ENCODE measurements around the gene LEF1.

Gene LEF1

DNA sequence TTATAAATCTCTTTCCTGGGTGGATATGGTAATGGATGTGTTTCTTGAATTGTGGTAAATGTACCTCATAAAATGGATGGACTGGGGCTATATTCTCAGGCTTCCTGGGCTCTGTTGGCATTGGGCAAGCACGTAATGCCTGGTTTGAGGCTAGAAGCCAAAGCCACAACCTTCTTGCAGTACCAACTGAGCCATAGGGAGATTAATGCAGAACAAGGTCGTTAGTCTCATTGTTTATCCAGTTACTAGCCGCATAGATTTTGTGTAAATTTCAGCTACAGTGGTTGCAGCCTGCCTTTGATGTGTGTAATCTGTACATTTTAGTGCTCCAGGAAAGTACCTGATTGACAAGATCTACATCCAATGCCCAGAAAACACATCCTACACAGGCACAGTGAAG lies 7.2 kb upstream of the LEF1 start:
- no peak for DNase-seq (ENCODE audit: low read depth in 2 of 3, low spot score in 2 of 3)

DNA sequence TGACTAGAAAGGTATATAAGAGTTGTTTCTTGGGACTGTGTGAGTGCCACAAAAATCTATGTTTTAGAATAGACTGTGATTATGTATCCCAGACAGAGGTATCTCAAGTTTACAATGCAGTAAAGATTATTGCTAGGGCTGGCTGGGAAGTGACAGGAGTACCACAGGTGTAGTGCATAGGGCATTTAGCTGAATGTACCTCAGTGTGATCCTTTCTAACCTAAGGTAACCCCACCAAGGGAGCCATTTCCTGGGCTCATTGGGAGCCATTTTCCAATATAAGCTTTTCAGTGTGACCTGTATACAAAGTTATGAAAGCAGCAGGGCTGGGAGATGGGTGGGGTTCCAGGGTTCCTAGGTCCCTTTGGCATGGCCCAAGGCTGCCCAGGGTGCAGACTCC lies 6.1 kb upstream of the LEF1 start:
- no peak for DNase-seq (ENCODE audit: low read depth in 2 of 3, low spot score in 2 of 3)

DNA sequence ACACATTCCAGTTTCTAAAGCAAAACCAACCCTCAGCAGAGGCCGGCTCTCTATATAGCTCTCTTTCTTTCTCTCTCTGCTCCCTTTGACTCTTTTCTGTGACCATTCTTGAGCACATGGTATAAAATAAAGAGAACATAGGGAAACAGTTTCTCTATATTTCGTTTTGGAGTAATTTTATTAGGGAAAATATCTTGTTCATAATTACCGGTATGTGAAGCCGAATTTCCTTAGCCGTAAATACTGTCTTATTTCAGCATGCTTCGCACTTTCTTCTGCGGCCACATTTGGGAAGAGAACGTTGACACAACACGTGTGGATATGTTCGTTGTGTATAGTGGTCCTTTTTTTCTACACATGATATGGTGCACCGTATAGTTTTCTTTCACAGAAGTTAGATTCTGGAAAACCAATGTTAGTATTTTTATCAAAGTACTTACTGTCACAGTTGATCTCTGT lies 4.9 kb upstream of the LEF1 start:
- no peak for DNase-seq (ENCODE audit: low read depth in 2 of 3, low spot score in 2 of 3)

DNA sequence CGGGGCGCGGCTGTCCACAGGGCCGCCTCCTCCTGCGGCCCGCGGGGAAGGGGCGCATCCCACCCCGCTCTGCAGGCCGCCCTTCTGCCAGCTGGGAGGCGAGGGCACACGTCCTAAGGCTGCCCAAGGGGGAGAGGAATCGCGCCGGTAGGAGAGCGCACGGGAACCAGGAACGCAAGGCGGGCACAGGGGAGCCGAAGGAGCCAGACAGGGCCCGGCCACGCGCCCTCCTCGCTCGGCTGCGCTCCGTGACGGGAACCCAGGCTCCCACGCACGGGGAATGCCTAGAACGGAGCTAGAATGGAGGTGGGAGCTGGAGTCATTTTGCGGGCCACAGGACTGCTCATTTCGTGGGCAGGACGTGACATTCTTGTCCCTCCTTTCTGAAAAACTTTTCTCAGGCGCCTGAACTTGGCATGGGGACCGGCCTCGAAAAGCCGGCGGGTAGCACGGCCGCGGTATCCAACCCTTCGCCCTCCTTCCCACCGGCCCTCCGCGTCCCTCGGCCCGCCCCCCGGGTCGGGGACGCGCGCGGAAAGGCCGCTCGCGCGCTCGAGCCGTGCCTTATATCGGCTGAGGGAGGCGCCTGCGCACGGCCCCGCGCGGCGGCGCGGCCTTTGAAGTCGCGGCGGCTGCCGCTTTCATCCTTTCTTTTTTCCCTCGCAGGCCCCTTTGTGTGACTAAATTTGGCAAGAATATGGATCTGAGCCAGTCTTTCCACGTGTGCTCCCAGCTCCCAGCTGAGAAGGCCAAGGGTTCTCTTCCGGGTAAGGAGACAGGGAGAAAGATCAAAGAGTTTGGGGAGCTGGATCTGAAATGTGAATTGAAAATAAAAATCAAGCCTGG lies 4.2 kb upstream of the LEF1 start:
- peak; percentile 30 to 47 (median 40) for DNase-seq (ENCODE audit: low read depth in 2 of 3, low spot score in 2 of 3)

DNA sequence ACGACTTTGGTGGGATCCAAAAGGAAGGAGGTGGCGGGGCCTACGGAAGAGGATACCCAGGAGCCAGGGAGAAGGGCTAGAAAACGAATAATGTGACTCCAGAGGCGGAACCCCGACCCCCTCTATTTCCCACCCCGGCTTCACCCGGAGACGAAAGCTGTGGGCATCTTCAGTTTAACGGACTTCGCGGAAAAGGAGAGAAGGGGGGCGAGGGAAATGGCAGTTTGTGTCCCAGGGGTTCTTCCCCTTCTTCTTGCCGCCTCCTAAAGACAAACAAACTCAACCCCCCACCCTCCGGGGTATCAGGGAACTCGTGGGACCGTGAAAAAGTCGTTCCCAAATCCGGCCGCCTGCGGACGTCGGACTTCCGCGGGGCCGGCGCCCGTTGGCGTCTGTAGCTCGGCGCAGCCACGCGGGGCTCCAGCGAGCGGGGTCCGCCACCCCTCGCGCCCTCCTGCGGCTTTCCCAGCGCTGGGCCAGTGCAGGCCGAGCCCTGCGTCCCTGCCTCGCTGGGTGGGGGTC lies 3.6 kb upstream of the LEF1 start:
- DNase-seq (ENCODE audit: low read depth in 2 of 3, low spot score in 2 of 3) = no peak

DNA sequence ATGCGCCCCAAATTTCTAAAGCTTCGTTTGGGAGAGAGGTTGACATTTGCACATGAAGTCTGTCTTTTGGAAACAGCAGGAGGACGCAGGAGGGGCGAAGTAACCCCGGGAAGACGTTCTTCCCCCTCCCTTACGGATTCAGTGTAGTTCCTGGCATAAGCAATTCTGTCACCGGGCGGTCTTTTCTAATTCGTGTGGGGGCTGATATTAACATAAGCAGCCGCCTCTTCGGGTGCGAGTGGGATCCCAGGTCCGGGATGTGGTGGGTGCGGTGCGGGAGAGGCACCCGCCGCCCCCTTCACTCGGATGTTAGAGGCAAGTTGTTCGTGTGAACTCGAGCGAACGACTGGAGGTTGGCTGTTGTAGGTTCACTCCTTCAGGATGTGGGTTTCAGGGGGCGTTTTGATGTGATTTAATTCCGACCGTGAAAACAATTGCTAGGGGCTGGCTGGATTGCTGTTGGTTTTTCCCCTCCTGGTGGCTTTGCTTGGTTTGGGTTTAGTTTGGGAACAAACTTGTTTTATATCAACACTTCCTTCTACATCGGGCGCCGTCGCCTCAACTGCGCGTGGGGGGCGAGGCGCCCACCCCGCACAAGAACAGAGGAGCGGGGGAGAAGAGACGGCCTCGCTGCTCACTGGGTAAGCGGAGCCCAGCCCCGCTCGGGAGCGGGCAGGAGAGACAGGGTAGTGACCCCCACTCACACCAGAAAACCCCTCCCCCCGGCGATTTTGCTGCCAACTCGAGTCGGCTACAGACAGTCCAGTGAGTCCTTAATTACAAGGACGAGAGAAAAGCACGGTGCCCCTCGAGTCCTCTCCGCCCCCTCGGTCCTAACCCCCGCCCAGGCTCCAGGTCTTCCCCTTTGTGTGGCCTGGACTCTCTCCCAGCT lies 2.9 kb upstream of the LEF1 start:
- peak in 1 of 3 experiments; percentile 38 for DNase-seq (ENCODE audit: low read depth in 2 of 3, low spot score in 2 of 3)

DNA sequence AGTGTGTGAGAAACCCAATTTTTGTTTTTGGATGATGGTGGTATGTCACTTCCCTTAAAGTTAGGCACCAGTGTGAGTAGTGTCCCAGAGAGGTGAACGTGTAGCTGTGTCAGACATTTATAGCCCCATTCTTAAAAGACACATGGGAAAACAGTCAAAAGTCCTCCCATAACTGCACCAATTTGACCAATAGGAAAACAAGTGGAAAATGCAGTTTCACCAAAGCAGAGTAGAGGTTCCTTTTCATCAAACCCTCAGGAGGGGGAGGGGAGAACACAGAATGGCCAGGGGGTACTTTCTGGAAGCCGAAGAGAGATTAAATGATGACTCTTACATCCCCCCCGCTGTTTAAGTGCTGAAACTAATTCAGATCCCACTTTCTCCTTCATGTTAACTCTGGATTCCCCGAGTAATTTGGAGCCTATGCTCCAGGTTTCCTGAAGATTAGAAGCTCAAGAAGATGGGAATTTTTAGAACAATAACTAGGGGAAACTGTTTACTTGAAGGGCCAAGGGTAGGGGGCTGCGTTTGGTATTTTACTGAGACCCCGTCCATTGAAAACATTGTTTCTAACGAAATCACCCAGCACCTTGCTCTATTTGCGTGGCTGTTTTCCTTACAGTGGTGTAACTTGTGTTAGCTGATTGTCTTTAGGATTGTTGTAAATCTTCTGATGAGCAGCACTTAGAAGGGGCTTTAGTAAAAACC lies 2.1 kb upstream of the LEF1 start:
- no peak for DNase-seq (ENCODE audit: low read depth in 2 of 3, low spot score in 2 of 3)

DNA sequence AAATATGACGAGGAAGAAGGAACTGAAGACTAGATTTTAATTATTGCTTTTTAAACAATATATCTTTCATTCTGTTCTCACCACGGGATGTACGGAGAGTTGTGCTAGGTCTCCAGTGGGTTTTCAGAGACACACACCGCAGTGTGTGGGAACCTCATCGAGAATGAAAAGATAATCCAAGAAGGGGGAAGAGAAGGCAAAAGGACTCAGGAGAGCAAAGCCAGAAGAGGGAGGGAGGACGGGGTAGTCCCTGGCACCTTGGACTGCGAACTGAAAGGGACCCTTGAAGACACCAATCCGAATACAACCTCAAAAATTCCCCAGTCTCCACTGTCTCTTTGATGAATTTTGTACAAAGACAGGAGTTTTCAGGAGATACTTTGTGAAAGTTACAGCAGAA lies 932 bp upstream of the LEF1 start:
- no peak for DNase-seq (ENCODE audit: low read depth in 2 of 3, low spot score in 2 of 3)

DNA sequence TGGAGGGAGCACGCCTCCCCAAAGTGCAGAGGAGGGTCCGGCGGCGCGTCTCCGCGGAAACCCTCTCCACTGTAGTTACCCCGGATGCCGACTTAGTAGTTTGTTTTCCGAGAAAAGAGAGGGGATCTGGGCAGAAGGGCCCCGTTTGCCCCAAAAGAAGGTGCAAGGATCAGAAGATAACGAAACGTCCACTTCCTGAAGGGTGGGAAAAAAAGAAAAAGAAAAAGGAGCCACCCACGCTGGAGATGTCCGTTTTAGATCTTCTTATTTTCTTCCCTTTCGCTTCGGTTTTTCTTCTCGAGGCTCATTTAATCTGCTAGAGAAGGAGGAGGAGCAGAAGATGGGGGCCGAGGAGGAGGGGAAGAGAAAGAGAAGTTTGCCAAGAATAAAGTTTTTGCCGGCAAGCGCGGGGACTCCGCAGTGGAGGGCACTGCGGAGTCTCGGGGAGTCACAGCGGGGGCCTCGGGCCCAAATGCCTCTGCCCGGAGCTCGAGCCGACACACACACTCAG lies 517 bp downstream of the LEF1 start:
- no peak for DNase-seq (ENCODE audit: low read depth in 2 of 3, low spot score in 2 of 3)

DNA sequence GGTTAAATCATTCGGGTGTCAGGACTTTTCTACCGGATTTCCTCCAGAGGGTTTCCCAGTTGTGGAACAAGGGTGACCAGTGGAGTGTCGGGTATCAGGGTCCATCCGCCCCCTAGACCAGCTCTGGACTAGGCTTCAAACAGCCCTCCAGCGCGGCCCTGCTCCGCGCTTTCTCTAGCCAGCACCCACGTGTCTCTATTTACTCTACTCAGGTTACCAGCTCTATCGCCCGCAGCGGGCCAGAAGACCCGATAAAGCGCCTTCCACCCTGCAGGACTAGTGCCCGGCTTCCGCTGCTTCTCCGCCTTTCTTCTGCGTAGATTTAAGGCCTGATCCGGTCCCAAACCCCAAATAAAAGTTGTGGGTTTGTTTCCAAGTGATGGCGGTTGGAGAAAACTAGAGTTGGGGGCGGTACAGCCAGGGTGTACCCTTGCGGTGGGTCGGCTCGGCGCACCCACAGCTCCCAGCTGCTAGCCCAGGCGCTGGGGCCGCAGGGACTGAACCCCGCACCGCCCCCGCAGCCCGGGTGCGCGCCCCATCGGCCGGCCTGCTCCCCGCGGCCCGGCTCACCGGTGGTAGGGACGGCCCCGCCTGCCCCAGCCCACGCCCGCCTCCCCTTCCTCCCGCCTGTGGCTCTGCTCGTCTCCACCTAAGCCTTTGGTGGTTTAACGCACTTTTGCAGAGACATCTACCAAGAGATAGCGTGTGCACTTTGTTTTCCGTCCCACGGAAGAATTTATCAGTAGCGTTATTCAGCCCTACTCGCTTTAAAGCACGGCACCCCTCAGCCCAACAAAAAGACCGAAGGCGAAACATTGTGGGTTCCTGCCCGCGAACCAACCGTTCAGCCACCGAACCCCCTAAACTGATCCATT lies 2.1 kb downstream of the LEF1 start:
- peak in 2 of 3 experiments; percentile 59 to 60 for DNase-seq (ENCODE audit: low read depth in 2 of 3, low spot score in 2 of 3)

DNA sequence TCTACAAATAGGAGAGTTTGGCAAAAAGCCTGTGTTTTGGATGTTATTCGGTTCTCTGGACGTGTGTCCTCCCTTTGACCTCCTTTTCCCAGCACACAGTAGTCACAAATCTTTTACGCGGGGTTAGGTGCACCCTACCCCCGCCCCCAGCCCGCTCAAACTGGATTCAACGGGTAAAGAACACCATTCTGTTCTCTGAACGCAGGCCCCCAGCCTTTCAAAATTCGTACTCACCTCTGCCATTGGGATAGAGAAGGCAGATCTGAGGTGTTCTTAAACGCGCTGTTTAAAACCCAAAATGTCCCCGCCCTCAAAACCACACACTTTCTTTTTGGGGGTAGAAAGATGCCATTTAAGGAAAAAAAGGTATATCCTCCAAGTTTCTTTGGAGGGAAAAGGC lies 2.7 kb downstream of the LEF1 start:
- no peak for DNase-seq (ENCODE audit: low read depth in 2 of 3, low spot score in 2 of 3)

DNA sequence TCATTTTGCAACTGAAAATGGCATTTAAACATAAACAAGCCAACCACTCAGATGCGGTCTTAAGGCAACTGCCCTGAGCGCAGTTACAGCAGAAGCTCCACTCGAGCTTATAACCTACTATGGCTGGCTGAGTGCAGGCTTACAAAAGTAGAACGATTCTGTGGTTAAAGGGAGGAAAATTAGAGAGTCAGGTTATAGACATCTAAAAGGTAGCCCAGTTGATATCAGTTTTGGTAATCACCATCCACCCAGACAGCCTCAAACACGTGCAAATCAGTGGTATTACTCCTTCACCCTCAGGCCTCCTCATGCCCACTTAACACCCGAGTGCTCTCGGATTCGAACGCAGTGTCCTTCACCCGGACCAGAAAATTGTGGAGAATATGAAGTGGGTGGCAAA lies 3.1 kb downstream of the LEF1 start:
- no peak for DNase-seq (ENCODE audit: low read depth in 2 of 3, low spot score in 2 of 3)

DNA sequence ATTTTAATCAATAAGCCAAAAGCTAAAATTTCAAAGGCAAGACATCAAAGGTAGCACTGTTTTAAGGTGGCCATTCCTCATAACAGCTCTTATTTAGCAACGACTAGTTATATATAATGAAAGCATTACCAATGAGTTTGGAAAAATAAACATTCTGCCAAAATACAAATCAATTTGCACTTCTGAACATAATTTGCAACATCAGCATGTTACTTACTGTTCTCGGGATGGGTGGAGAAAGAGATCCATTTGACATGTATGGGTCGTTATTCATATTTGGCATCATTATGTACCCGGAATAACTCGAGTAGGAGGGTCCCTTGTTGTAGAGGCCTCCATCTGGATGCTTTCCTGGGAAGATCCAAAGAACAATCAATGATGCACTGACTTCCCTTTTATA lies 5.4 kb downstream of the LEF1 start:
- no peak for DNase-seq (ENCODE audit: low read depth in 2 of 3, low spot score in 2 of 3)

DNA sequence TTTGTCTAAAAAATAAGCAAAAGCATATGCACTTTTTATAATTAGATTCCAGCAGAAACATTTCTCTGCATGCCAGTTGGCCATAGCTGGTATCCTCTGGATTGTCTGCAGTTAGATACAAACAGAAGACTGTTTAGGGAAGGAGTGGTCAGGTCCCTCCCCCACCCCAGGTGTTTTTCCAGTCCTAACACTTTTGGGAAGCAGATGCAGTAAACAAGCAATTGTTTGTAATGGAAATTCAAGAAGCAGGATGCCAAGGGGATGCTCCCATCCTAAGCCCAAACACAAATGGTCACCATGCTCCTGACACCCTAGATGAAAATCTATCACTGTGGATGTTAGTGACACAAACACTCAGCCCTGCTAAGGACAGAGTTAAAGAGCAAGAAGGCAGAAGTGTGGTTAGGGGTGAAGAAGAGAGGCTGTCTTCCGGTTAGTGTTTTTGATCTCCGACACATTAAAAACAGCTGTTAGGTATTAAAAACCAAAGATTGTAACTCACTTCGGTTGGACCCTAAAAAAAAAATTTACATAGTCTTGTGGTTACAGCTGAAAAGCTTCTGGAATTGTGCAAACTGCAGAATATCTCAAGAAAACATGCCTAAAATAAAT lies 7.9 kb downstream of the LEF1 start:
- DNase-seq (ENCODE audit: low read depth in 2 of 3, low spot score in 2 of 3) = no peak

DNA sequence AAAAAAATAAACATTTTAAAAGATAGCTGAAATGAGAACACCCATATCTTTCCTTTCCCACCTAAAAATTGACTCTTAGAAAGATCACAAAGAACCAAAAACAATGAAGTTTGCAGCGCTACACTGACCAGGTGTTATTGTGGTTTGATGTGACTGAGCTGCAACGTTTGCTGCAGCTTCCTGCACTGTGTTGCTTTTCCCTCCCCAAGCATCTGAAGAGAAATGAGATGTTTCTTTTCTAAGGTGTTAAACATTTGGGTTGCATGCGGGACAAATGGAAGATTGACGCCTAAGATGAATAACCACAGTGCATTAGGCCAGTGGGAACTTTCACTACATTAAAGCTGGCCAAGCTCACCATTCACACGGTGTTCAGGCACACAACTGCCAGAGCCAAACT lies 8.9 kb downstream of the LEF1 start:
- no peak for DNase-seq (ENCODE audit: low read depth in 2 of 3, low spot score in 2 of 3)

DNA sequence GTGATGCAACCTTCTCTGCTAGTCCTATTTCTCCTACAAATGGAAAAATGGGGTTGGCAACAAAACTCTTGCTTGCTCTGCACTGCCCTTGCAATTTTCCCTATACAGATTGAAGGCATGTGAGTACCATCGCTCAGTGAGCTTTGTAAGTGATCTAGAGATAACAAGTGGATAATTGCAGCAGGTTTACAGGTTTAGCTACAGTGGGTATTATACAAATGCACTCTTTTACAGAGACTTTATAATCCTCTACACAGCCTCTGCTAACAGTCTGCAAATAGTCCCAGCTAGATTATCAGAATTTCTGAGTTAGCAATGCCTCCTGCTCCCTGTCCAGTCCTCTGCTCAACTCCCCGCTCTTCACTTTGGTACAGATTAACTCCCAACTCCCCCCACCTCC lies 11.1 kb downstream of the LEF1 start:
- DNase-seq (ENCODE audit: low read depth in 2 of 3, low spot score in 2 of 3) = no peak

DNA sequence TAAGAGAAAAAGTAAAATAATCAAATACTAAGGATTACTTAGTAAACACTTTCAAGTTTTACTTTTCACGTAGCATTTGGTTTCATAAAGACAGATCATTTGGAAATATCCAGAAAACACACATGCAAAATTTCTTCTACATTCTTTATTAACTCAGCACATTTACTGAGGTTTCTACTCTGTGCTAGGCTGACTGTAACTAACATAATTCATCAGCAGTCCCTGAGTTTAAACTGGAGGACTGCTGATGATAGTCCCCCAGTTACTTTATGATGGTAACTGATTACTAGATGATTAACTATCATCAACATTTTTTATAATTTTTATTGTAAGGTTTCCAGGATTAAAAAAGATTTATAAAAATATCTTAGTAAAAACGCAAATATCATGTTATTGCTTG lies 12.3 kb downstream of the LEF1 start:
- DNase-seq (ENCODE audit: low read depth in 2 of 3, low spot score in 2 of 3) = no peak

DNA sequence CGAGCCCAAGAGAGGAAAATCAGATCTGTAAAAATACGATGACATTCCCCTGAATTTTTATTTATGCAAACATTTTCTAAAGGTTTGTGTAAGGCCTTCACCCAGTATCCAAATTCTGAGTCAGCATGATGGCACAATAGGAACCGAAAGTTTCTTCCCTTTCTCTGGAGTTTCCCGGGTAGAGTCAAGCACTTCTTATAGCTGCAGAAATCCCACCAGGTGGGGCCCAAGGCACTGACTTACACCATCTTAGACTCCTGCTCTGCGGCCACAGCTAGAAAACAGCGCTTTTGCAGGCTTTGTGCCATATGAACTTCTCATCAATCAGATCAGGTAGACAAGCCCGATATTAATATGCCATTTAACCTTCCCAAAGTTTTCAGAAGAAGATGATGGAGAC lies 13.4 kb downstream of the LEF1 start:
- DNase-seq (ENCODE audit: low read depth in 2 of 3, low spot score in 2 of 3) = no peak

DNA sequence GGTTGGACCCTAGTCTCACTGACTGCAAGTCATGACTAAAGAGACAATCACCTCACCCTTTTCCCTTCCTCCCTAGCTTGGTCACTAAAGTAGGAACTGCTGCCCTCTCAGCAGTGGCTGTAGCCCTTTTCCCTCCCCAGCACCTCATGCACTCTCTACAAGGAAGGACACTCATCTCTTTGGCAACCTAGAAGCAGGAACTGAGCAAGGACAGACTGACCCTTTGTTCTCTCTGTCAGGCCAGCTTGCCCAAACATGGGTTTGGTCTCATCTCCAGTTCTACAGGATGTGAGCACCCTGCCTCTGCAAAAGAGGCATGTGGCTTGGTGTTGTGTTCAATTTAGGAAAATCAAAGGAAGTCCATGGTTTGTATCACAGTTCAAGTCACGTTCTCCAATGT lies 15.8 kb downstream of the LEF1 start:
- DNase-seq (ENCODE audit: low read depth in 2 of 3, low spot score in 2 of 3) = no peak

Data from activated CD8-positive, alpha-beta memory T cell treated with anti-CD3 and anti-CD28 coated beads for 48 hours (primary cell).